Measurements from ENCODE around the gene VPS25.

- TF ChIP-seq, protein P1, sequence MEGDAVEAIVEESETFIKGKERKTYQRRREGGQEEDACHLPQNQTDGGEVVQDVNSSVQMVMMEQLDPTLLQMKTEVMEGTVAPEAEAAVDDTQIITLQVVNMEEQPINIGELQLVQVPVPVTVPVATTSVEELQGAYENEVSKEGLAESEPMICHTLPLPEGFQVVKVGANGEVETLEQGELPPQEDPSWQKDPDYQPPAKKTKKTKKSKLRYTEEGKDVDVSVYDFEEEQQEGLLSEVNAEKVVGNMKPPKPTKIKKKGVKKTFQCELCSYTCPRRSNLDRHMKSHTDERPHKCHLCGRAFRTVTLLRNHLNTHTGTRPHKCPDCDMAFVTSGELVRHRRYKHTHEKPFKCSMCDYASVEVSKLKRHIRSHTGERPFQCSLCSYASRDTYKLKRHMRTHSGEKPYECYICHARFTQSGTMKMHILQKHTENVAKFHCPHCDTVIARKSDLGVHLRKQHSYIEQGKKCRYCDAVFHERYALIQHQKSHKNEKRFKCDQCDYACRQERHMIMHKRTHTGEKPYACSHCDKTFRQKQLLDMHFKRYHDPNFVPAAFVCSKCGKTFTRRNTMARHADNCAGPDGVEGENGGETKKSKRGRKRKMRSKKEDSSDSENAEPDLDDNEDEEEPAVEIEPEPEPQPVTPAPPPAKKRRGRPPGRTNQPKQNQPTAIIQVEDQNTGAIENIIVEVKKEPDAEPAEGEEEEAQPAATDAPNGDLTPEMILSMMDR (conservative IDR thresholded peaks at IDR 0.05): peak; percentile 83
- TF ChIP-seq EZH2 (IDR thresholded peaks at IDR 0.05; ENCODE audit: low read depth): no peak
Measured at GRCh38 chr17:42819939-42820535, 46.8 kb downstream of the VPS25 start.

All from PC-9 (cell line).